Osteocyte (in vitro differentiated cells): ENCODE results near the gene MZB1. TPM values are rescaled to one million over a fixed set of nuclear protein-coding genes. Genes with fewer than 3 reads are reported as not detected.
"Not testable (repeated sequence)": the region's sequence is repeated elsewhere in the genome, so short reads cannot be mapped to it uniquely, and the experiment has no call there.

Experiments used
- DNase-seq: peaks from one replicate; pipeline ENCODE4 v3.0.0; 2021; ENCODE audit warnings: mixed read lengths; ENCODE audit not compliant: unreplicated experiment; ENCODE audit errors: extremely low spot score
- H3K27ac Mint-ChIP-seq: one replicate; pipeline ENCODE4 v1.8.0; 2021; ENCODE audit warnings: mild to moderate bottlenecking, mixed read lengths; ENCODE audit not compliant: unreplicated experiment
- H3K27me3 Mint-ChIP-seq: one replicate; pipeline ENCODE4 v1.8.0; 2021; ENCODE audit warnings: mixed read lengths; ENCODE audit not compliant: unreplicated experiment
- H3K36me3 Mint-ChIP-seq: one replicate; pipeline ENCODE4 v1.8.0; 2021; ENCODE audit warnings: mixed read lengths; ENCODE audit not compliant: unreplicated experiment
- H3K4me1 Mint-ChIP-seq: one replicate; pipeline ENCODE4 v1.8.0; 2021; ENCODE audit warnings: mixed read lengths; ENCODE audit not compliant: unreplicated experiment
- H3K4me3 Mint-ChIP-seq: one replicate; pipeline ENCODE4 v1.8.0; 2021; ENCODE audit warnings: mild to moderate bottlenecking, moderate library complexity, mixed read lengths; ENCODE audit not compliant: unreplicated experiment
- H3K9me3 Mint-ChIP-seq: one replicate; pipeline ENCODE4 v1.8.0; 2021; ENCODE audit warnings: mixed read lengths; ENCODE audit not compliant: unreplicated experiment
- total RNA-seq: library from RNA; stranded (reverse); gene quantifications from 2 replicates; pipeline ENCODE4 v1.2.1, GENCODE V29; 2021
- TF ChIP-seq, protein P1 (sequence below): fragments of 200-600 bp; sonication (generic); IDR thresholded peaks from 2 replicates; pipeline ENCODE4 v1.5.0; 2021; ENCODE audit warnings: antibody characterized with exemption, mild to moderate bottlenecking, moderate library complexity

Gene MZB1
- total RNA-seq, 1 donor from 2014 or later = not detected

DNA sequence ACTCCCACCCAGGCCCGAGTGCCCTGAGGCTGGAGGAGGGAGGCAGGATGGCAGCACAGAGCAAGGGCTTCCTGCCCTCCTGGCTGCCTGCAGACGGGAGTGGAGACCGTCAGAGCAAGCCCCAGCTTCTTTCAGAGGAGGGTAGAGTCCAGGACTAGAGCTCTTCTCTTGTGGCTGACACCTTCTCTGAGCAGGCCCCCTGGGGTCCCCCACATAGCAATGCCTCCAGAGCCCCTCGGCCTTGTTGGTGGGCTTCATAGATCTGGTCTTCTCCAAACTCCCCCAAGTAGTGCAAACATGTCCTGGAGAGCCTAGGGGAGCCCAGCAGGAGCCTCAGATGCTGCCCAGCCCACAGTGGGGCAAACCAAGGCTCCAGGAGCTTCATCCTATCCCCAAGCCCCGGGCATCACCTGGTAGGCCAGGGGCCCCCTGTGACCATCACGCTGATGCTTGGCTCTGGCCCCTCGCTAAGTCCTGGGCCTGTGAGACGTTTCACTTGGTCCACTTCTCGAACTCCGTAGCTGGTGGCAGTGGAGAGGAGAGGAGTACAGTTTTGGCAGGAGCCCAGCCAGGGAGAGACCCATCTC, 2.0 kb downstream of the MZB1 start:
- peaks cover 25% of the 10 kb centered on the region for H3K4me1 Mint-ChIP-seq
- H3K4me3 Mint-ChIP-seq = no peak overlapping the region
- no peaks in the 10 kb centered on the region for H3K27me3 Mint-ChIP-seq
- no peak overlapping the region for H3K27ac Mint-ChIP-seq
- TF ChIP-seq, protein P1, sequence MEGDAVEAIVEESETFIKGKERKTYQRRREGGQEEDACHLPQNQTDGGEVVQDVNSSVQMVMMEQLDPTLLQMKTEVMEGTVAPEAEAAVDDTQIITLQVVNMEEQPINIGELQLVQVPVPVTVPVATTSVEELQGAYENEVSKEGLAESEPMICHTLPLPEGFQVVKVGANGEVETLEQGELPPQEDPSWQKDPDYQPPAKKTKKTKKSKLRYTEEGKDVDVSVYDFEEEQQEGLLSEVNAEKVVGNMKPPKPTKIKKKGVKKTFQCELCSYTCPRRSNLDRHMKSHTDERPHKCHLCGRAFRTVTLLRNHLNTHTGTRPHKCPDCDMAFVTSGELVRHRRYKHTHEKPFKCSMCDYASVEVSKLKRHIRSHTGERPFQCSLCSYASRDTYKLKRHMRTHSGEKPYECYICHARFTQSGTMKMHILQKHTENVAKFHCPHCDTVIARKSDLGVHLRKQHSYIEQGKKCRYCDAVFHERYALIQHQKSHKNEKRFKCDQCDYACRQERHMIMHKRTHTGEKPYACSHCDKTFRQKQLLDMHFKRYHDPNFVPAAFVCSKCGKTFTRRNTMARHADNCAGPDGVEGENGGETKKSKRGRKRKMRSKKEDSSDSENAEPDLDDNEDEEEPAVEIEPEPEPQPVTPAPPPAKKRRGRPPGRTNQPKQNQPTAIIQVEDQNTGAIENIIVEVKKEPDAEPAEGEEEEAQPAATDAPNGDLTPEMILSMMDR = no peak
- DNase-seq = no peak
- no peaks in the 10 kb centered on the region for H3K9me3 Mint-ChIP-seq
- no peaks in the 10 kb centered on the region for H3K36me3 Mint-ChIP-seq

DNA sequence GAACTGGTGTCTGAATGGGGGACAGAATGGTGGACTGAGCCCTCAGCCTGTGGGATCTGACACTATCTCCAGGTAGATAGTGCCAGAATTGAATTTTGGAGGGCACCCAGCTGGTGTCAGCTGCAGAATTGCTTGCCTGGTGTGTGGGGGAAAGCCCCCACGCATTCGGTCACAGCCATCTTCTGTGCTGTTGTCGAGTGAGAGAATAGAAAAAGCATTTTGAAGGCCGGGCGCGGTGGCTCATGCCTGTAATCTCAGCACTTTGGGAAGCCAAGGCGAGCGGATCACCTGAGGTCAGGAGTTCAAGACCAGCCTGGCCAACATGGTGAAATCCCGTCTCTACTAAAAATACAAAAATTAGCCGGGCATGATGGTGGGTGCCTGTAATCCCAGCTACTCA, 2.8 kb downstream of the MZB1 start:
- not testable (repeated sequence) for DNase-seq, H3K4me3 Mint-ChIP-seq, H3K27ac Mint-ChIP-seq, H3K27me3 Mint-ChIP-seq, H3K36me3 Mint-ChIP-seq, H3K9me3 Mint-ChIP-seq
- peaks cover 24% of the 10 kb centered on the region for H3K4me1 Mint-ChIP-seq

DNA sequence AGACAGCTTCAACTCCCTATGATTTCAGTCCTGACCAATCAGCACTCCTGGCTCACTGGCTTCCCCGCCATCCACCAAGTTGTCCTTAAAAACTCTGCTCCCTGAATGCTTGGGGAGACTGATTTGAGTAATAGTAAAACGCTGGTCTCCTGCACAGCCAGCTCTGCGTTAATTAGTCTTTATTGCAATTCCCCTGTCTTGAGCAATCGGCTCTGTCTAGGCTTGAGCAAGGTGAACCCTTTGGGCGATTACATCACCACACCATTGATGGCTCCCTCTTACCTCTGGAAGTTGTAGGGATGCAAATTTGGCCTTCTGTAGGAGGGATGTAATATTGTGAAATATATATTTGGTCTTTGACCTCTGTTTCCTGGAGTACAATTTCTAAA, 3.7 kb downstream of the MZB1 start:
- DNase-seq = no peak
- Mint-ChIP-seq H3K9me3 (no peaks in the 10 kb centered on the region), H3K4me1 (peaks cover 17% of the 10 kb centered on the region), H3K27ac (no peak overlapping the region), H3K27me3 (no peaks in the 10 kb centered on the region), H3K36me3 (no peaks in the 10 kb centered on the region), H3K4me3 (no peak overlapping the region)
- TF ChIP-seq, protein P1 = no peak

- no peak for DNase-seq
- no peaks in the 10 kb centered on the region for H3K9me3 Mint-ChIP-seq
- no peaks in the 10 kb centered on the region for H3K27me3 Mint-ChIP-seq
- H3K4me3 Mint-ChIP-seq = no peak overlapping the region
- no peaks in the 10 kb centered on the region for H3K36me3 Mint-ChIP-seq
- TF ChIP-seq, protein P1 = no peak
- no peak overlapping the region for H3K27ac Mint-ChIP-seq
- peaks cover 15% of the 10 kb centered on the region for H3K4me1 Mint-ChIP-seq
Measured at GRCh38 chr5:139385061-139386049, 4.4 kb downstream of the MZB1 start.

DNA sequence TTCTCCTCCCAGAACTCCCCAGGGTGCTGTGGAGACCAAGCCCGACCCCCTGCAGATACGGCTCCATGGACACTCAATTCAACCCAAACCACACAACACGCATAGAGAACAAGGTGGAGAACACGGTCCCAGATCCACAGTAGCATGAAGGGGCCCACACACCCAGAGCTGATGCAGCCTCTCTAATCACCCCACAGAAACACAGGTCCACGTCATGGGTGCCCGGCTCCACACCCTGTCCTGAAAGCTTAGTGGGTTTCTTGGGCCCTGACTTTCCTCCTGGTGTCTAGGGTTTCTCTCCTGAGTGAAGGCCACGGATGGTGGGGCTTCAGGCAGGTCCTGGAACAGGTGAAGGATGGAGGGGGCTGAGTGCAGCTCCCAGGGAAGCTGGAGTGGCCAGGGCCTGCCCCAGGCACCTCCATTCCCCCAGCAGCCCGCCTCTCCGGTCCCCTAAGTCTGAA, 5.1 kb downstream of the MZB1 start:
- Mint-ChIP-seq H3K27ac (no peak overlapping the region), H3K4me3 (no peak overlapping the region), H3K27me3 (no peaks in the 10 kb centered on the region), H3K4me1 (peaks cover 12% of the 10 kb centered on the region), H3K36me3 (no peaks in the 10 kb centered on the region), H3K9me3 (no peaks in the 10 kb centered on the region)
- TF ChIP-seq, protein P1 = no peak
- DNase-seq = no peak
